OCI-LY1 (cell line): ENCODE data around the gene AHCTF1.
"Not testable (repeated sequence)": the region's sequence is repeated elsewhere in the genome, so short reads cannot be mapped to it uniquely, and the experiment has no call there.

Source experiments
- CTCF ChIP-seq: fragments of 200-600 bp; sonication (generic), shearing (Covaris generic); IDR thresholded peaks from 2 replicates; pipeline ENCODE4 v1.5.1; 2017; ENCODE audit warnings: mild to moderate bottlenecking, antibody characterized with exemption, low read length, moderate library complexity, mixed read lengths
- EZH2 ChIP-seq: fragments of 200-600 bp; sonication (generic), shearing (Covaris generic); IDR thresholded peaks from 2 replicates; pipeline ENCODE4 v1.8.0; 2017; ENCODE audit warnings: borderline replicate concordance, mixed run types, mild to moderate bottlenecking, antibody characterized with exemption, low read length, moderate library complexity, mixed read lengths

- TF ChIP-seq CTCF, EZH2: not testable (repeated sequence)
Observed at GRCh38 chr1:246817778-246818177, 114.0 kb downstream of the AHCTF1 start.
